K562 (cell line): ENCODE measurements around the gene CCDC71L. TPM values are rescaled to one million over a fixed set of nuclear protein-coding genes. Genes with fewer than 3 reads are reported as not detected.
A peak's percentile ranks its signal among the peaks of the same experiment; 100 is the strongest.

Source experiments
- CBX1 ChIP-seq: sonication (generic); IDR thresholded peaks from 2 replicates; pipeline ENCODE4 v1.6.1; 2016; ENCODE audit warnings: antibody characterized with exemption, low read depth, mild to moderate bottlenecking
- ETS2 ChIP-seq: IDR thresholded peaks from 2 replicates; pipeline ENCODE4 v1.6.1; 2016; ENCODE audit warnings: borderline replicate concordance, missing genetic modification characterization, mild to moderate bottlenecking, moderate library complexity, missing compliant biosample characterization; ENCODE audit not compliant: poor library complexity, severe bottlenecking
- PCBP1 ChIP-seq: fragments of 200-400 bp; formaldehyde crosslinking; IDR thresholded peaks from 2 replicates; pipeline ENCODE4 v1.6.1; 2018; ENCODE audit warnings: mild to moderate bottlenecking, low read depth, low read length; ENCODE audit not compliant: poor library complexity, severe bottlenecking
- POLR2A ChIP-seq: fragments of 450-650 bp; conservative IDR thresholded peaks from 2 replicates; pipeline ENCODE4 v1.6.1; 2016
- RB1 ChIP-seq: fragments of 450-650 bp; IDR thresholded peaks from 2 replicates; pipeline ENCODE4 v1.6.1; 2017; ENCODE audit warnings: low read depth, mild to moderate bottlenecking
- RNF2 ChIP-seq: sonication (generic); IDR thresholded peaks from 2 replicates; pipeline ENCODE4 v1.6.1; 2016
- STAG1 ChIP-seq: sonication (generic); formaldehyde crosslinking; IDR thresholded peaks from 2 replicates; pipeline ENCODE4 v1.5.0; 2020; ENCODE audit warnings: missing genetic modification reagents, borderline replicate concordance
- ZNF274 ChIP-seq: IDR thresholded peaks from 2 replicates; pipeline ENCODE4 v1.6.1; 2011; ENCODE audit warnings: low read depth, mild to moderate bottlenecking, low read length, moderate library complexity, borderline replicate concordance
- ZNF3 ChIP-seq: fragments of 250-450 bp; sonication (Bioruptor Pico); IDR thresholded peaks from 2 replicates; pipeline ENCODE4 v1.5.0; 2021; ENCODE audit warnings: mild to moderate bottlenecking, moderate library complexity
- polyA plus RNA-seq, 8 experiments: library from polyadenylated mRNA; depleted of rRNA in 4 of 8; stranded (reverse) in 5 of 8; unstranded in 3 of 8; fragments of >200 nt; fragmentation: Nextera tagmentation in 2 of 8; fragmentation: Illumina TruSeq in 1 of 8; extraction: Ambion mirVana in 2 of 8; extraction: Trizol in 1 of 8; gene quantifications; 2 replicates each; pipeline versions ENCODE4 v1.2.1 to v1.2.3, GENCODE V29; 2011 to 2014; ENCODE audit warnings: inconsistent platforms in 1 of 8, missing spikeins in 1 of 8
- total RNA-seq, 7 experiments: library from RNA; depleted of rRNA in 6 of 7; stranded (reverse); fragments of >200 nt in 6 of 7; fragmentation: Illumina TruSeq in 2 of 7; extraction: Trizol in 2 of 7; gene quantifications; 2 replicates each; pipeline versions ENCODE4 v1.2.1 to v1.2.3, GENCODE V29; 2011 to 2021; ENCODE audit warnings: low replicate concordance in 1 of 7
- TF ChIP-seq, protein P1 (sequence below): fragments of 450-650 bp; formaldehyde crosslinking; IDR thresholded peaks from 2 replicates; pipeline ENCODE4 v1.4.0; 2020; ENCODE audit warnings: mild to moderate bottlenecking, mixed read lengths
- TF ChIP-seq, protein P2 (sequence below), 2 experiments: fragments of 450-650 bp in 1 of 2; sonication (generic) in 1 of 2; formaldehyde crosslinking; conservative IDR thresholded peaks; 2 replicates each; pipeline versions ENCODE4 v1.4.0 to v1.8.1; 2020 to 2022; ENCODE audit warnings: mild to moderate bottlenecking in 1 of 2, missing genetic modification reagents in 1 of 2
- TF ChIP-seq, protein P3 (sequence below): sonication (generic); formaldehyde crosslinking; IDR thresholded peaks from 2 replicates; pipeline ENCODE4 v1.9.0; 2022; ENCODE audit warnings: mild to moderate bottlenecking, missing genetic modification reagents
- TF ChIP-seq, protein P4 (sequence below): sonication (generic); formaldehyde crosslinking; IDR thresholded peaks from 2 replicates; pipeline ENCODE4 v1.8.1; 2023; ENCODE audit warnings: mild to moderate bottlenecking, missing genetic modification reagents
- TF ChIP-seq, protein P5 (sequence below): fragments of 250-450 bp; sonication (Bioruptor Pico); IDR thresholded peaks from 2 replicates; pipeline ENCODE4 v1.8.0; 2021; ENCODE audit warnings: moderate library complexity, mild to moderate bottlenecking, inconsistent platforms
- TF ChIP-seq, protein P6 (sequence below): fragments of 250-450 bp; sonication (Bioruptor Pico); IDR thresholded peaks from 2 replicates; pipeline ENCODE4 v1.5.0; 2021; ENCODE audit warnings: mild to moderate bottlenecking, borderline replicate concordance

Gene CCDC71L
- total and polyA plus RNA-seq, 9 of the 15 experiments (the other 6 are each of a cell fraction or from before 2014, with no cell fraction given) = 5.7 to 108 (median 25.4) TPM

DNA sequence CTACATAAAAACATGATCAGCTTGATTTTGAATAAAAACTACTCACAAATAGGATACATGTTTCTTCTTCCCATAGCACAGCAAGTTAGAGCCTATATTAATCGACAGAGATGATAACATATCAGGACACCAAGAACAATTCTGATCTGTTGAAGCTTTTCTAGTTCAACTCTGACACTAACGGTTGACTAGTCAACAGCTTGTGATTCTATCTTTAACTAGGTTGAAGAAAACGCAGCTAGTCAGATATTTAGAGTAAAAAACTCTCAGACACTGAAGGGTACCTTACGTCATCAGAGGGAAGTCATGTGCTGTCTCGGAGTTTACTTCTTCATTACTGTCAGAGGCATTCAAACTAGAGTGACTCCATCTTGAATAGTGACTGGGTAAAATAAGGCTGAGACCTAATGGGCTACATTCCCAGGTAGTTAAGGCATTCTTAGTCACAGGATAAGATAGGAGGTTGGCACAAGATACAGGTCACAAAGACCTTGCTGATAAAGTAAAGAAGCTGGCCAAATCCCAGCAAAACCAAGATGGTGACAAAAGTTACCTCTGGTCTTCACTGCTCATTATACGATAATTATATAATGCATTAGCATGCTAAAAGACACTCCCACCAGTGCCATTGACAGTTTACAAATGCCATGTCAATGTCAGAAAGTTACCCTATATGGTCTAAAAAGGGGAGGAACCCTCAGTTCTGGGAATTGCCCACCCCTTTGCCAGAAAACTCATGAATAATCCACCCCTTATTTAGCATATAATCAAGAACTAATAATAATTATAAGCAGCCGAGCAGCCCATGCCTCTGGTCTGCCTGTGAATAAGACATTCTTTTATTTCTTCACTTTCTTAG is 21.3 kb downstream of the CCDC71L start (continued):
- TF ChIP-seq PCBP1 (no peak), RB1 (no peak), ZNF3 (no peak), ETS2 (tag) (no peak), RNF2 (no peak), ZNF274 (no peak), POLR2A (no peak), STAG1 (CRISPR knock-in tag) (no peak), CBX1 (no peak)
- TF ChIP-seq, protein P1, sequence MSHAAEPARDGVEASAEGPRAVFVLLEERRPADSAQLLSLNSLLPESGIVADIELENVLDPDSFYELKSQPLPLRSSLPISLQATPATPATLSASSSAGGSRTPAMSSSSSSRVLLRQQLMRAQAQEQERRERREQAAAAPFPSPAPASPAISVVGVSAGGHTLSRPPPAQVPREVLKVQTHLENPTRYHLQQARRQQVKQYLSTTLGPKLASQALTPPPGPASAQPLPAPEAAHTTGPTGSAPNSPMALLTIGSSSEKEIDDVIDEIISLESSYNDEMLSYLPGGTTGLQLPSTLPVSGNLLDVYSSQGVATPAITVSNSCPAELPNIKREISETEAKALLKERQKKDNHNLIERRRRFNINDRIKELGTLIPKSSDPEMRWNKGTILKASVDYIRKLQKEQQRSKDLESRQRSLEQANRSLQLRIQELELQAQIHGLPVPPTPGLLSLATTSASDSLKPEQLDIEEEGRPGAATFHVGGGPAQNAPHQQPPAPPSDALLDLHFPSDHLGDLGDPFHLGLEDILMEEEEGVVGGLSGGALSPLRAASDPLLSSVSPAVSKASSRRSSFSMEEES (CRISPR knock-in tag) = no peak
- TF ChIP-seq, protein P2, sequence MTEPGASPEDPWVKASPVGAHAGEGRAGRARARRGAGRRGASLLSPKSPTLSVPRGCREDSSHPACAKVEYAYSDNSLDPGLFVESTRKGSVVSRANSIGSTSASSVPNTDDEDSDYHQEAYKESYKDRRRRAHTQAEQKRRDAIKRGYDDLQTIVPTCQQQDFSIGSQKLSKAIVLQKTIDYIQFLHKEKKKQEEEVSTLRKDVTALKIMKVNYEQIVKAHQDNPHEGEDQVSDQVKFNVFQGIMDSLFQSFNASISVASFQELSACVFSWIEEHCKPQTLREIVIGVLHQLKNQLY (CRISPR knock-in tag; conservative IDR thresholded peaks at IDR 0.05) = no peak
- TF ChIP-seq, protein P3, sequence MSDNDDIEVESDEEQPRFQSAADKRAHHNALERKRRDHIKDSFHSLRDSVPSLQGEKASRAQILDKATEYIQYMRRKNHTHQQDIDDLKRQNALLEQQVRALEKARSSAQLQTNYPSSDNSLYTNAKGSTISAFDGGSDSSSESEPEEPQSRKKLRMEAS (CRISPR knock-in tag) = no peak
- TF ChIP-seq, protein P4, sequence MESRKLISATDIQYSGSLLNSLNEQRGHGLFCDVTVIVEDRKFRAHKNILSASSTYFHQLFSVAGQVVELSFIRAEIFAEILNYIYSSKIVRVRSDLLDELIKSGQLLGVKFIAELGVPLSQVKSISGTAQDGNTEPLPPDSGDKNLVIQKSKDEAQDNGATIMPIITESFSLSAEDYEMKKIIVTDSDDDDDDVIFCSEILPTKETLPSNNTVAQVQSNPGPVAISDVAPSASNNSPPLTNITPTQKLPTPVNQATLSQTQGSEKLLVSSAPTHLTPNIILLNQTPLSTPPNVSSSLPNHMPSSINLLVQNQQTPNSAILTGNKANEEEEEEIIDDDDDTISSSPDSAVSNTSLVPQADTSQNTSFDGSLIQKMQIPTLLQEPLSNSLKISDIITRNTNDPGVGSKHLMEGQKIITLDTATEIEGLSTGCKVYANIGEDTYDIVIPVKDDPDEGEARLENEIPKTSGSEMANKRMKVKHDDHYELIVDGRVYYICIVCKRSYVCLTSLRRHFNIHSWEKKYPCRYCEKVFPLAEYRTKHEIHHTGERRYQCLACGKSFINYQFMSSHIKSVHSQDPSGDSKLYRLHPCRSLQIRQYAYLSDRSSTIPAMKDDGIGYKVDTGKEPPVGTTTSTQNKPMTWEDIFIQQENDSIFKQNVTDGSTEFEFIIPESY (CRISPR knock-in tag) = no peak
- TF ChIP-seq, protein P5, sequence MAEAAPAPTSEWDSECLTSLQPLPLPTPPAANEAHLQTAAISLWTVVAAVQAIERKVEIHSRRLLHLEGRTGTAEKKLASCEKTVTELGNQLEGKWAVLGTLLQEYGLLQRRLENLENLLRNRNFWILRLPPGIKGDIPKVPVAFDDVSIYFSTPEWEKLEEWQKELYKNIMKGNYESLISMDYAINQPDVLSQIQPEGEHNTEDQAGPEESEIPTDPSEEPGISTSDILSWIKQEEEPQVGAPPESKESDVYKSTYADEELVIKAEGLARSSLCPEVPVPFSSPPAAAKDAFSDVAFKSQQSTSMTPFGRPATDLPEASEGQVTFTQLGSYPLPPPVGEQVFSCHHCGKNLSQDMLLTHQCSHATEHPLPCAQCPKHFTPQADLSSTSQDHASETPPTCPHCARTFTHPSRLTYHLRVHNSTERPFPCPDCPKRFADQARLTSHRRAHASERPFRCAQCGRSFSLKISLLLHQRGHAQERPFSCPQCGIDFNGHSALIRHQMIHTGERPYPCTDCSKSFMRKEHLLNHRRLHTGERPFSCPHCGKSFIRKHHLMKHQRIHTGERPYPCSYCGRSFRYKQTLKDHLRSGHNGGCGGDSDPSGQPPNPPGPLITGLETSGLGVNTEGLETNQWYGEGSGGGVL (CRISPR knock-in tag) = peak; percentile 62; the same call in 1 of the 2 replicates
- TF ChIP-seq, protein P6, sequence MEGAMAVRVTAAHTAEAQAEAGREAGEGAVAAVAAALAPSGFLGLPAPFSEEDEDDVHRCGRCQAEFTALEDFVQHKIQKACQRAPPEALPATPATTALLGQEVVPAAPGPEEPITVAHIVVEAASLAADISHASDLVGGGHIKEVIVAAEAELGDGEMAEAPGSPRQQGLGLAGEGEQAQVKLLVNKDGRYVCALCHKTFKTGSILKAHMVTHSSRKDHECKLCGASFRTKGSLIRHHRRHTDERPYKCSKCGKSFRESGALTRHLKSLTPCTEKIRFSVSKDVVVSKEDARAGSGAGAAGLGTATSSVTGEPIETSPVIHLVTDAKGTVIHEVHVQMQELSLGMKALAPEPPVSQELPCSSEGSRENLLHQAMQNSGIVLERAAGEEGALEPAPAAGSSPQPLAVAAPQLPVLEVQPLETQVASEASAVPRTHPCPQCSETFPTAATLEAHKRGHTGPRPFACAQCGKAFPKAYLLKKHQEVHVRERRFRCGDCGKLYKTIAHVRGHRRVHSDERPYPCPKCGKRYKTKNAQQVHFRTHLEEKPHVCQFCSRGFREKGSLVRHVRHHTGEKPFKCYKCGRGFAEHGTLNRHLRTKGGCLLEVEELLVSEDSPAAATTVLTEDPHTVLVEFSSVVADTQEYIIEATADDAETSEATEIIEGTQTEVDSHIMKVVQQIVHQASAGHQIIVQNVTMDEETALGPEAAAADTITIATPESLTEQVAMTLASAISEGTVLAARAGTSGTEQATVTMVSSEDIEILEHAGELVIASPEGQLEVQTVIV (CRISPR knock-in tag) = no peak
